NCI-H774 (cell line): Measurements from ENCODE around the gene PXDN.

Source experiments
- DNase-seq: peaks from one replicate; lab custom pipeline; 2025; lab: John Stamatoyannopoulos, UW

The PXDN gene

GRCh38 chr2:1599301-1600085, 144.8 kb downstream of the PXDN start:
- DNase-seq = no peak

- no peak for DNase-seq
These were observed 145.5 kb downstream of the PXDN start for GRCh38 chr2:1598800-1599199.

DNA sequence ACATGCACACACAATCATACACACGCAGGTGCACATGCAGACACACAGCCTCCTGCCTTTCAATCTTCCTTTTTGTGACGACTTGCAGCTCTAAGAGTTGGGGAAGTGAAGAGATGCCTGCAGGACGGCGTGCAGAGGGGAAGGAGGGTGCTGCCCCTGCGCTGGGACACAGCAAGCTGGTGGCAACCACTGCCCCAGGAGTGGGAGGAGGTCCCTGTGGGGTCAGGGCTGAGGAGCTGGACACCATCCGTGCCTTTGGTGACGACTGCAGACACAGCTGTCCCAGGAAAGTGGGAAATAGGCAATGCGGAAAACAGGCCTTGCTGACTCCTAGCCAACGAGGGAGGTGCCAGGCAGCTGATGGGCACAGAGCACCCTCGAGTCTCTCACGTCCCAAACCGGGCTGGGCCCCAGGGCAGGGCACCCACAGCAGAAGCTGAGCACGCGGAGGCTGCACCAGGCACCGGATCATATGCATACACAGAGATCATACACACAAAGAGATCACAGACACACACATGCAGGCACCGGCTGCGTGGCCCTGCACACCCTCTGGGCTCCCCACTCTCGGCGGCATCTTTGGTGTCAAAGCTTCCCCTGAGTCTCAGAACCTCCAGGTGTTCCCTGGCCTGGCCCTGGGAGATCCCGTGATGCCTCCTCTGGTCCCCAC, 146.1 kb downstream of the PXDN start:
- no peak for DNase-seq

- DNase-seq = no peak
These were observed 149.0 kb downstream of the PXDN start for GRCh38 chr2:1595274-1595673.

DNA sequence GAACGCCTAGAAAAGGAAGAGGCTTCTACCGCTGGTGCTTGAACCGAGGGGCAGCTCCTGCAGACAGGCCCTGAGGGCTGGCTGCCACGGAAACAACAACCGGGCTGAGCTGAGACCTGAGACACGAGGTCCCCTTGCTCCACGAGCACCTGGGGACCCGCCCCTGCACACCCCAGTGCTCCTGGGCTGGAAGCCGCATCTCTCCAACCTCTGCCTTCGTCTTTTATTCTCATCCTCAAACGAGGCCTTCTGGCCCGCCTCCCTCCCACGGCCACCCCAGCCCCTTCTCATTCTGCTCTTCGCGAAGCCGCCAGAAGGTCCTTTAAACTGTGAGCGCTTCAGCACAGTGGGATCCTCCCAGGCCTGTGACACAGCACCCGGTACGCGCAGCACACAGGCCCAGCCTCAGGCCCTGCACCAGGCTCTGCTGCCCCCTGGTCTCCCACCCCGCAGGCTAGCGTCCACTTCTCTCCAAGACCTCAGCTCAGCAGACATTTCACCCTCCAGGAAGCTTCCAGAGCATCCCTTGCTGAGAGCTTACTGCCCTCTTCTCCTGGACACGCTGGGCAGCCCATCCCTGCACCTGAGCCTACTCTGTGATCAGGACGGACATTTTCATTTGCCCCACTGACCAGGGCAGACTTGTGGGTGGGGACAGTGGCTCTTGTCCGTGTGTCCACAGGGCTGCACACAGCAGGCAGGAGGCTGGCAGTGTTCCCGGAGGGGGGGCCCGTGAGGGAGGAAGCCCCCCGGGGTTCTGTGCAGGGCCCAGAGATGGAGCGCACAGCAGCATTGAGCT, 149.7 kb downstream of the PXDN start:
- DNase-seq = no peak

GRCh38 chr2:1594123-1594372, 150.3 kb downstream of the PXDN start:
- DNase-seq = no peak

DNA sequence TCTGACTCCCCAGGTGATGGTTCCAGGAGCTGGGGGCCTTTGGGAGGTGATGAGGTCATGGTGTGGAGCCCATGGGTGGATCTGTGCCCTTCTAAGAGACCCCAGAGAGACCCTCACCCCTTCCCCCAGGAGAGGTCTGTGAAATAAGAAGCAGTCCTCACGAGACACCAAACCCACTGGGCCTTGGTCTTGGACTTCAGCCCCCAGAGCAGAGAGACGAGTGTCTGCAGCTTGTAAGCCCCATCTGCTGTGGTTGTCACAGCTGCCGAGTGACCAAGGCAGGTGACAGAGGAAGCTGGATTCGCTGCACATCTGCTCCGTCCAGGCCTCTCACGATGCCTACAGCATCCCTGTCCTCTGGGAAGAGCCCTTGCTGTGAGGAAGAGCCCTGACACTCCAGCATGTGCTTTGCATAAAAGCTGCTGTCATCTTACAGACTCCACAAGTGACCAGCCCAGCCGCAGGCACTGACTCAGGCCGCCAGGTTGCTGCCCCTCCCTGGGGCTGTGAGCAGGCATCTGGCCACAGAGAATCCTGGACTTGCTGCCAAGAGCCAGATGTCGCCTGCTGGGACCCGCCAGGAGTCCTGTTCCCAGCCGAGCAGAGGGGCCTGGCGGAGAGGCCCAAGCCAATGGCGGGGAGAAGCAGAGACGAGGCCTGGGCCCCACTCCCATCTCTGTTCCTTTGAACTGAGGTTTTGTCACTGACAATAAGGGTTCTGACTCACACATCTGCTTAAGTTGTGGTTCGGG, 150.8 kb downstream of the PXDN start:
- DNase-seq = no peak

DNA sequence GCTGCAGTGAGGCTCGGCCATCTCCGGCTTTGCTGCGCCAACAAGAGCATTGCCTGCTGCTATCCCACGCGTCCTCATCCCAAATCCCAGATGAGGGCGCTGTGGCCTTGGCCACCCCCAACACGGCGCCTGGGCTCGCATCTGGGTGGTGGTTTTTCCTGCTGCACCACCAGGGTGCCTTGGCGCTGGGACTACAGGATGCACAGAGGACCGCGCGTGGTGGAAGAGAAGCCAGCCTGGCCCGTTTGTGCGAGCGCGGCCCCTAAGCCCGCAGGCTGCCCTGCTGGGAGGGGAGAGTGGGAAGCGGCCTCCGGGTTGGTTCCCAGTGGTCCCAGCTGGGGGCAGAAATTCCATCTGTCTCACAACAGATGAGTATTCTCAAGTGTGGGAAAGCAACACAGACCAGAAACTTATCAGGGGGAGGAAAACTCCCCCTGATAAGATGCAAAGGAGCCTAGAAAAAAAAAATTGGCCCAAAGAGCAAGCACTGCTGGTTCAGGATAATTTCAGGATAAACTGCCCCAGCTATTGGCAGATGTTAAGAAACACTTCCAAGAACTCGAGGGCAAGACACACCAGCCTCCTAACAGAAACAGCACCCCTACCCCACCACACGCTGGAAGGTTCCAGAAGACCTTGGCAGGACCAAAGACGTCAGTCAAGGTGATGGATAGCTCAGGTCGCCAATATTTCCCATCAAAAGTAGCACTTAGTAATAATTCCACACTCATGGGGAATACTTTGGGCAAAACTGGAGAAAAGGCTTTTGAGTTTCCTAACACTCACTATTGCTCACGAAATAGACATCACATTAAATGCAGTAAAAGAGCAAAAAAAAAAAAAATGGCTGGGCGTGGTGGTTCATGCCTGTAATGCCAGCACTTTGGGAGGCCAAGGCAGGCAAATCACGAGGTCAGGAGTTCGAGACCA, 152.1 kb downstream of the PXDN start:
- no peak for DNase-seq

DNA sequence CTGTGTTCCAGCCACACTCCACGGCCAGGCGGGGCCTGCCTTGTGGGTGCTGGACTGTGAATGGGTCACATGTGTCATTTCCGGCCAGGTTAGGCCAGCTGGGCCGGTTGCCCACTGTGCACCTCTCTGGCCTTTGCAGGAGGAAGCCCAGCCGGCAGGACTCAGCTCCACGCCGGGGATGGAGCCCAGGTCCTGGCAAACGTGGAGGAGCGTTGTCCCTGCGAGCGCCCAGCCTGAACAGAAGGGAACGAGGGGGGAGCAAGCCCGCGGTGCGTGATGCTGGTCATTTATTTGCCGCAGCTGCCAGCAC, 152.9 kb downstream of the PXDN start:
- DNase-seq = no peak

DNA sequence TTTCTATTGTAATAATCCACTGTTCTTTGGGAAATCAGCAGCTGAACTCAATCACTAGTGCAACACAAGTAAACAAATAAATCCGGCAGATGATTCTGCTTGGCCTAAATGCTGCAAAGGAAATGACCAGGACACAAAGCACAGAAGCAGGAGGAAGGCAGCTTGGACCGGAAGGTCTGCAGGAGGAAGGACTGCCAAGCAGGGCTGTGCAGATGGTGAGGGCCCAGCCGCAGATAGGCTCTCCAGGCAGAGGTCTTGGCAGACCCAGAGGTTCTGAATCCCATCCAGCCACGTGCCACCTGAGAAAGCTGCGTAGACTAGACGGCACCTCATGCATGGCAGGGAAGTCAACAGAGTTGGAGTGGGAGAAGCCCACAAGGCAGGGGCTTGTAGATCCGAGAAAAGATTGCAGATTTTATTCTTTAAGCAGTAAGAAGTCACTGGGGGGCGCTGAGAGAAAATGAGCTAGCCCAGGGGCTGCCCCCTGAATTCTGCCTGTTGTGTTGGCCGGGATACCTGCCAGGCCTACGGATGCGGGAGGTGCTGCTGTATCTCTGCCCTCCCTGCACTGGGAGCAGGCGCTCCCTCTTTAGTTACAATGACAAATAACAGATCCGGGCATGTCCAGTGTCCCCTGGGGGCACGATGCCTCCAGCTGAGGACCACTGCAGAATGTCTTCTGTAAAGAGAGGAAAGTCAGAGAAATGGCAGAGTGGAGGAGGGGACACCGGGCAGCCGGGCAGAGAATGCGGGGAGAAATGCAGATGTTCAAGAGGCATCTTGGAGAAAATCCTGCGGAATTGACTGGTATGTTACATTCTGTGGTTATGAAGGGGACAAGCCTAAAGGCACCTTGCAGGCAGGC, 153.5 kb downstream of the PXDN start:
- no peak for DNase-seq

DNA sequence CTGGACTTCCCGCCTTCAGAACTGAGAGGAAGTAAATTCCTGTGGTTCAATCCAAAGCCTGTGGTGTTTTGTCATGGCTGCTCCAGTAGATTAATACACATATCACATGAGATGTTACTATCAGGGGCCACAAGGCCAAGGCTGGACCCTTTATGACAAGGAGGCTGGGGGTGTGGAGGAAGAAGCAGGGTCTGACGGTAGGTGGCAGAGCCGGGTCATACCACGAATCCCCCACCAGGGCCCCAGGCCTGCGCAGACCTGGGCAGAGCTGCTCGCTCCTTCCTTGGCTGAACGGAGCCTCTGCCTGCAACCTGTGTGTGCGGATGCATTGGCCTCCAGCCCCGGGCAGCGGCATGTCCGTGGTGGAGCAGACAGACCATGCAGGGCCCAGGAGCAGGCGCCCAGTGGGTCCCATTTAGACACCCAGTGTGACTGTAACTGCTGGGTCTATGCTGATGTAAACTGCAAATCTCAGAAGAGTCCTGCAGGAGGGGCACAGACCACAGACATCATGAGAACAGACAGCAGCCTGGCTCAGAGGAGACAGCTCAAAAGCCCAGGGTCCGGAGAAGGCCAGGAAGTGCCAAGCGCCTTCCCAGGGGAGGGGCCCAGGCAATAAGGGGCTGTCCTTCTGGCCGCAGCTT, 155.2 kb downstream of the PXDN start:
- no peak for DNase-seq

GRCh38 chr2:1588051-1588977, 156.0 kb downstream of the PXDN start:
- DNase-seq = no peak

DNA sequence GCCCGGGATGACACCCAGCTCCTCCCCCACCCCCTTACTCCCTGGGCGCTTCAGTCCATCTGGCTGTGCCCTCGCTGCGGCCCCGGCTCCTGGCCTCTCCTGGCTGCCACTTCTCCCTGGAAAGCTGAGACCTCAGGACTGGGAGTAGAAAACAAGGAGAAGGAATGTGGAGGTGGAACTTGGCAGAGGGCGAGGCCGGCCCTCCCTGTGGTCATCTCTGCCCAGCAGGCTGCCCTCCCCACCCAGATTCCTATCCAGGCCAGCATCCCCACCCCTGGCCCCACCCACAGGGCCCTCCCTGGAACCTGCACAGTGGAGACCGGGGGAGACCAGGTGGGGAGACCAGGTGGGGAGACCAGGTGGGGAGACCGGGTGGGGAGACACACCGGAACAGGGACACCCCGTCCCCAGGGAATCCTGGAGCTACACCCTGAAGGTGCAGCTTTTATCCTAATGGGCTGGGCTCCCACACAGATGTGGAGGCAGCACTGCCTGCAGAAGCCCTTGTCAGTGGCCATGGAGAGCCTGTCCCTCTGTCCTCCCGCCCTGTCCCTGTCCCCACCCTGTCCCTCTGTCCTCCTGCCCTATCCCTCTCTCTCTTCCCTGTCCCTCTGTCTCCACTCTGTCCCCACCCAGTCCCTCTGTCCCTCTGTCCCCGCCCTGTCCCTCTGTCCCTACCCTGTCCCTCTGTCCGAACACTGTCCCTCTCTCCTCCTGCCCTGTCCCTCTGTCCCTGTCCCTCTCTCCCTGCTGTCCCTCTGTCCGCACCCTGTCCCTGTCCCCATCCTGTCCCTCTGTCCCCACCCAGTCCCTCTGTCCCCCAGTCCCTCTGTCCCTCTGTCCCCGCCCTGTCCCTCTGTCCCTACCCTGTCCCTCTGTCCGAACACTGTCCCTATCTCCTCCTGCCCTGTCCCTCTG, 157.1 kb downstream of the PXDN start:
- DNase-seq = no peak

DNA sequence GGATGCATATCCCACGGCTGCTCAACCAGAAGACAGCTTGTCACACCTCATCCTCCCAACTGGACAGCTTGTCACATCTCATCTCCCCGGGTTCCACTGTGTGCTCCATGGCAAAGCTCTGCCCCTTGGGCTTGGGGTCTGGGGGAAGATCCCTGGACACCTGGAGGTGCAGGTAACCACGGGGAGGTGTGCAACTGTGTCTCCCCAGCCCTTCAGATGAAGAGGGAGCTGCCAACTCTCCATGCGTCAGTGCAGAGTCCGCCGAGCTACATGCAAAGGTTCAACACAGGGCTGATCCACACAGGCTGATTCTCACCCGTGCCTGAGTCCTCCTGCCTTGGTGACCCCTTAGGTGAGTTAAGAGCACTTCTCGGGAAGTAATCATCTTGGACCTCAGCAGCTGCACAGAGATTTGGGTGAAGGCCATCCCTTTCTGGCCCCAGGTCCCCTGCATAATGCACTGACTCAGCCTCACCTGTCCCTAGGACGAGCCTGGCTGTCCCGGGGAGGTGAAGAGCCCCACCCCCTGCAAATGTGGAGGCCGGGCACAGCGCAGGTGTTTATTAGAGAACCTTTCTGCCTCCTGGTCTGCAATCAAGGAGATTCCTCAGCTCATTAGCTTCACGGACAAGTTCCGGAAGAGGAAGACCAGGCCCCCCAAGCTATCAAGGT, 157.9 kb downstream of the PXDN start:
- DNase-seq = no peak

DNA sequence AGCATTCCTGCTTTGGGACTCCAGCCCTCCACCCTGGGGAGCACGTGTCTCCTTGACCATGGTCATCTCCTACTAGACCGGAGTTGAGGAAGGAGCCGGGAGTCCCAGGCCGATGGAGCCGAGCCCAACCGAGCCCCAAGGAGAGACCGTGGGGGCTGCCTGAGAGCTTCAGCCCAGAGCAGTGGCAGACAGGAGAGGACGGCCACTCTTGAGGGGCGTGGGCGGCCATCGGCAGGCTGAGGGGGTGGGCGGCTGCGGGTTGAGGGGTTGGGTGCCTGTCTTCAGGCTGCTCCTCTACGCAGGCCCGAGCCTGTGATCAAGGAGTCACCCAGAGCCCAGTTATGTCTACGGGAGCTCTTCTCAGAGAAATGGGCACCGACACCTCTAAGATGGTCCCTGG, 158.7 kb downstream of the PXDN start:
- DNase-seq = no peak

- no peak for DNase-seq
These were observed 159.4 kb downstream of the PXDN start for GRCh38 chr2:1584691-1585485.
